ENCODE results near the gene FOXA1. TPM values are rescaled to one million over a fixed set of nuclear protein-coding genes. Genes with fewer than 3 reads are reported as not detected.

FOXA1 gene
- total RNA-seq, 1 experiment from 2014 or later: 131 TPM

GRCh38 chr14:37585971-37586796, 8.9 kb downstream of the FOXA1 start:
- intact Hi-C loops (cut with micrococcal nuclease; ENCODE audit: unreplicated experiment): no loop called here
- no peak for DNase-seq

GRCh38 chr14:37585101-37585511, 9.9 kb downstream of the FOXA1 start:
- intact Hi-C loops (cut with micrococcal nuclease; ENCODE audit: unreplicated experiment): no loop called here
- no peak for TF ChIP-seq CTCF (IDR thresholded peaks at IDR 0.05; ENCODE audit: unreplicated experiment)
- no peaks in the 10 kb centered on the region for H3K9me3 Mint-ChIP-seq (ENCODE audit: low read depth, unreplicated experiment)
- peak; percentile 60 for DNase-seq
- TSS peak; percentile 57 for BruUV-seq (replicated peaks)
- peak overlapping the region; percentile 86 for H3K4me3 Mint-ChIP-seq (ENCODE audit: low read depth, unreplicated experiment)
- H3K27ac Mint-ChIP-seq (ENCODE audit: unreplicated experiment): peak overlapping the region; percentile 85
- peaks cover 72% of the 10 kb centered on the region for H3K36me3 Mint-ChIP-seq (ENCODE audit: insufficient read depth, unreplicated experiment)
- no peaks in the 10 kb centered on the region for H3K27me3 Mint-ChIP-seq (ENCODE audit: unreplicated experiment)
- peaks cover 21% of the 10 kb centered on the region for H3K4me1 Mint-ChIP-seq (ENCODE audit: low read depth, unreplicated experiment)
- CTCF ChIA-PET: interaction anchor here (1.3 kb wide), 1 partner anchor 11 kb away, joined by 3 read pairs; the partner anchor contains the start of gene TTC6

More at GRCh38 chr14:37585971-37586796, 8.9 kb downstream of the FOXA1 start:
- CTCF ChIA-PET: interaction anchor here (1.3 to 1.4 kb wide), 2 partner anchors 9 to 19 kb away, joined by 3 read pairs; partner anchors contain the start of gene TTC6
- peaks cover 79% of the 10 kb centered on the region for H3K36me3 Mint-ChIP-seq (ENCODE audit: insufficient read depth, unreplicated experiment)
- peak overlapping the region; percentile 85 for H3K27ac Mint-ChIP-seq (ENCODE audit: unreplicated experiment)
- peak overlapping the region; percentile 86 for H3K4me3 Mint-ChIP-seq (ENCODE audit: low read depth, unreplicated experiment)
- no peaks in the 10 kb centered on the region for H3K27me3 Mint-ChIP-seq (ENCODE audit: unreplicated experiment)
- H3K4me1 Mint-ChIP-seq (ENCODE audit: low read depth, unreplicated experiment): peaks cover 15% of the 10 kb centered on the region
- no TSS peak for BruUV-seq (replicated peaks)
- no peaks in the 10 kb centered on the region for H3K9me3 Mint-ChIP-seq (ENCODE audit: low read depth, unreplicated experiment)
- no peak for TF ChIP-seq CTCF (IDR thresholded peaks at IDR 0.05; ENCODE audit: unreplicated experiment)

GRCh38 chr14:37584211-37585100, 10.6 kb downstream of the FOXA1 start:
- peak overlapping the region; percentile 85 for H3K27ac Mint-ChIP-seq (ENCODE audit: unreplicated experiment)
- H3K4me1 Mint-ChIP-seq (ENCODE audit: low read depth, unreplicated experiment): peaks cover 28% of the 10 kb centered on the region
- CTCF ChIA-PET: interaction anchor here (1.3 kb wide), 1 partner anchor 11 kb away, joined by 3 read pairs; the partner anchor contains the start of gene TTC6
- H3K27me3 Mint-ChIP-seq (ENCODE audit: unreplicated experiment): no peaks in the 10 kb centered on the region
- DNase-seq: peak; percentile 51
- H3K36me3 Mint-ChIP-seq (ENCODE audit: insufficient read depth, unreplicated experiment): peaks cover 67% of the 10 kb centered on the region
- intact Hi-C loops (cut with micrococcal nuclease; ENCODE audit: unreplicated experiment): loop anchor here (5.0 kb wide), 2 partner anchors 37 to 132 kb away; no protein-coding TSS in a partner anchor
- no peaks in the 10 kb centered on the region for H3K9me3 Mint-ChIP-seq (ENCODE audit: low read depth, unreplicated experiment)
- H3K4me3 Mint-ChIP-seq (ENCODE audit: low read depth, unreplicated experiment): peak overlapping the region; percentile 86
- no TSS peak for BruUV-seq (replicated peaks)
- TF ChIP-seq CTCF (IDR thresholded peaks at IDR 0.05; ENCODE audit: unreplicated experiment): no peak

All from Calu3 (cell line).